Ishikawa (cell line): ENCODE measurements around the gene PAN3.

ENCODE experiments used
- CREB1 ChIP-seq: IDR thresholded peaks from 2 replicates; pipeline ENCODE4 v1.6.1; 2012; ENCODE audit warnings: low read depth
- EP300 ChIP-seq: IDR thresholded peaks from 2 replicates; pipeline ENCODE4 v1.6.1; 2012; ENCODE audit warnings: borderline replicate concordance
- RAD21 ChIP-seq: IDR thresholded peaks from 2 replicates; pipeline ENCODE4 v1.6.1; 2012; ENCODE audit warnings: low read depth
- TEAD4 ChIP-seq: IDR thresholded peaks from 2 replicates; pipeline ENCODE4 v1.6.1; 2012
- TF ChIP-seq, protein P1 (sequence below): IDR thresholded peaks from 2 replicates; pipeline ENCODE4 v1.6.1; 2012

GRCh38 chr13:28297341-28297740, 159.0 kb downstream of the PAN3 start:
- no peak for TF ChIP-seq CREB1
- no peak for TF ChIP-seq EP300
- TF ChIP-seq TEAD4 = peak; percentile 69
- TF ChIP-seq, protein P1, sequence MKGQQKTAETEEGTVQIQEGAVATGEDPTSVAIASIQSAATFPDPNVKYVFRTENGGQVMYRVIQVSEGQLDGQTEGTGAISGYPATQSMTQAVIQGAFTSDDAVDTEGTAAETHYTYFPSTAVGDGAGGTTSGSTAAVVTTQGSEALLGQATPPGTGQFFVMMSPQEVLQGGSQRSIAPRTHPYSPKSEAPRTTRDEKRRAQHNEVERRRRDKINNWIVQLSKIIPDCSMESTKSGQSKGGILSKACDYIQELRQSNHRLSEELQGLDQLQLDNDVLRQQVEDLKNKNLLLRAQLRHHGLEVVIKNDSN = no peak
- no peak for TF ChIP-seq RAD21
